Measurements from ENCODE around the gene FLT3LG.

The FLT3LG gene

DNA sequence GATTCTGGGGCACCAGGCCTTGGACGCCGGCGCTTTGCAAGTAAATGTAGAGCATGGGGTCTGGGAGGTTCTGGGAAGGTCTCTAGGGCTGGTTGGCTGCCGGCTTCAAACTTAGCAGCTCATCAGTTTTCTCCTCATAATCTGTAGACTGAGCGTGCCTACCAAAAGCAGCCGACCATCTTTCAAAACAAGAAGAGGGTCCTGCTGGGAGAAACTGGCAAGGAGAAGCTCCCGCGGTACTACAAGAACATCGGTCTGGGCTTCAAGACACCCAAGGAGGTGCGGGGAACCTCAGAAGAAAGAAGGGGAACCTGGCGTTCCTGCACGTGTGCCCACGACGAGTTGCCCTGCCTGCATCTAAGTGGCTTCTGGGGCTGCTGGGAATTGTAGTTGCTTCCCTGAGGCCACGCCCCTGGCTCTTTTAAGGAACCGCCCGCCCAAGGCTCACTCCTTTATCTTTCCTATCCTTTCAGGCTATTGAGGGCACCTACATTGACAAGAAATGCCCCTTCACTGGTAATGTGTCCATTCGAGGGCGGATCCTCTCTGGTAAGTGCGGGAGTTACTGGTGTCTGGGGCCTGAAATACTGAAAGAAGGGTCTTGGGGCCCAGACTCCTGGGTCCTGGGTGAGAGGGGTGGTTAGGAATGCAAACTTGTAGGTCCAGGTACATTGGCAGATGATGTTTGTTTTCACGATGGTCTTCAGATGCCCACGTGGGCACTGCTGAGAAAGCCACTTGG, 23.2 kb downstream of the FLT3LG start:
- POLR2A ChIA-PET: interaction anchor here (2.1 to 5.9 kb wide), 3 partner anchors 45 to 179 kb away, joined by 13 to 41 read pairs (median 18); partner anchors contain the start of genes ALDH16A1, PIH1D1, PRMT1 and SCAF1
- TF ChIP-seq L3MBTL2 (conservative IDR thresholded peaks at IDR 0.05): 0 out of 2 replicates have a peak, but pooled peaks have one; percentile 20
- TF ChIP-seq HDGF (IDR thresholded peaks at IDR 0.05; ENCODE audit: borderline replicate concordance): no peak
- CTCF ChIA-PET: interaction anchor here (0.6 to 1.5 kb wide), 2 partner anchors 39 to 49 kb away, joined by 3 read pairs; no protein-coding TSS in a partner anchor
- DNase-seq (ENCODE audit: extremely low spot score): no peak

GRCh38 chr19:49497789-49498103, 23.7 kb downstream of the FLT3LG start:
- POLR2A ChIA-PET: no interaction called here
- DNase-seq (ENCODE audit: extremely low spot score): no peak
- TF ChIP-seq FOXM1 (IDR thresholded peaks at IDR 0.05; ENCODE audit: borderline replicate concordance): no peak
- no peak for TF ChIP-seq FOXK2 (IDR thresholded peaks at IDR 0.05)
- no peak for TF ChIP-seq PKNOX1 (IDR thresholded peaks at IDR 0.05)
- no peak for TF ChIP-seq SP1 (IDR thresholded peaks at IDR 0.05)
- no peak for TF ChIP-seq LEF1 (IDR thresholded peaks at IDR 0.05; ENCODE audit: borderline replicate concordance)
- TF ChIP-seq ELF4 (IDR thresholded peaks at IDR 0.05): no peak
- TF ChIP-seq HDGF (IDR thresholded peaks at IDR 0.05; ENCODE audit: borderline replicate concordance): no peak
- no peak for TF ChIP-seq FOXA1 (IDR thresholded peaks at IDR 0.05)
- TF ChIP-seq SUZ12 (IDR thresholded peaks at IDR 0.05): no peak
- no peak for TF ChIP-seq BHLHE40 (IDR thresholded peaks at IDR 0.05; ENCODE audit: borderline replicate concordance)
- TF ChIP-seq ARNT (IDR thresholded peaks at IDR 0.05): no peak
- TF ChIP-seq TARDBP (IDR thresholded peaks at IDR 0.05): no peak
- CTCF ChIA-PET: no interaction called here

DNA sequence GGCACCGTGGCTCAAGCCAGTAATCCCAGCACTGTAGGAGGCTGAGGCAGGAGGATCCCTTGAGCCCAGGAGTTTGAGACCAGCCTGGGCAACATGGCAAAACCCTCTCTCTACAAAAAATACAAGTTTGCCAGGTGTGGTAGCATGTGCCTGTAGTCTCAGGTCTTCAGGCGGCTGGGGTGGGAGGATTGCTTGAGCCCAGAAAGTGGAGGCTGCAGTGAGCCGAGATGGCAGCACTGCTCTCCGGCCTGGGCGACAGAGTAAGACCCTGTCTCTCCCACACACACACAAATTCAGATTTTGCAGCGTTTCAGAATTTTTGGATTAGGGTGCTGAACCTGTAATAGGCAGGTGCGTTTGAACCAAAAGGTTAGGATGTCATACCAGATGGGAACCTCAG, 24.5 kb downstream of the FLT3LG start:
- no peak for DNase-seq (ENCODE audit: extremely low spot score)
- ChIA-PET POLR2A (interaction anchor here (0.5 to 1.9 kb wide), 2 partner anchors 8 to 46 kb away, joined by 3 to 4 read pairs; partner anchors contain the start of gene PIH1D1), CTCF (interaction anchor here (1.0 kb wide), 1 partner anchor 72 kb away, joined by 3 read pairs; no protein-coding TSS in a partner anchor)
- TF ChIP-seq SUZ12 (IDR thresholded peaks at IDR 0.05) (no peak), L3MBTL2 (conservative IDR thresholded peaks at IDR 0.05) (no peak), ZNF384 (IDR thresholded peaks at IDR 0.05) (no peak), BHLHE40 (IDR thresholded peaks at IDR 0.05; ENCODE audit: borderline replicate concordance) (no peak), PKNOX1 (IDR thresholded peaks at IDR 0.05) (no peak), LEF1 (IDR thresholded peaks at IDR 0.05; ENCODE audit: borderline replicate concordance) (no peak), SP1 (IDR thresholded peaks at IDR 0.05) (no peak), FOXK2 (IDR thresholded peaks at IDR 0.05) (no peak), FOXM1 (IDR thresholded peaks at IDR 0.05; ENCODE audit: borderline replicate concordance) (no peak), ELF4 (IDR thresholded peaks at IDR 0.05) (no peak), CTBP1 (IDR thresholded peaks at IDR 0.05; ENCODE audit: borderline replicate concordance) (no peak), HDGF (IDR thresholded peaks at IDR 0.05; ENCODE audit: borderline replicate concordance) (no peak), ARNT (IDR thresholded peaks at IDR 0.05) (no peak), FOXA1 (IDR thresholded peaks at IDR 0.05) (no peak), TARDBP (IDR thresholded peaks at IDR 0.05) (no peak), NFRKB (IDR thresholded peaks at IDR 0.05) (no peak)

GRCh38 chr19:49499030-49499670, 25.1 kb downstream of the FLT3LG start:
- TF ChIP-seq L3MBTL2 (conservative IDR thresholded peaks at IDR 0.05) (no peak), SP1 (IDR thresholded peaks at IDR 0.05) (no peak), HDGF (IDR thresholded peaks at IDR 0.05; ENCODE audit: borderline replicate concordance) (no peak)
- ChIA-PET CTCF (interaction anchor here (1.0 kb wide), 1 partner anchor 71 kb away, joined by 3 read pairs; no protein-coding TSS in a partner anchor), POLR2A (interaction anchor here (0.9 to 1.9 kb wide), 2 partner anchors 47 to 81 kb away, joined by 4 read pairs; partner anchors contain the start of genes NOSIP and PIH1D1)
- no peak for DNase-seq (ENCODE audit: extremely low spot score)

DNA sequence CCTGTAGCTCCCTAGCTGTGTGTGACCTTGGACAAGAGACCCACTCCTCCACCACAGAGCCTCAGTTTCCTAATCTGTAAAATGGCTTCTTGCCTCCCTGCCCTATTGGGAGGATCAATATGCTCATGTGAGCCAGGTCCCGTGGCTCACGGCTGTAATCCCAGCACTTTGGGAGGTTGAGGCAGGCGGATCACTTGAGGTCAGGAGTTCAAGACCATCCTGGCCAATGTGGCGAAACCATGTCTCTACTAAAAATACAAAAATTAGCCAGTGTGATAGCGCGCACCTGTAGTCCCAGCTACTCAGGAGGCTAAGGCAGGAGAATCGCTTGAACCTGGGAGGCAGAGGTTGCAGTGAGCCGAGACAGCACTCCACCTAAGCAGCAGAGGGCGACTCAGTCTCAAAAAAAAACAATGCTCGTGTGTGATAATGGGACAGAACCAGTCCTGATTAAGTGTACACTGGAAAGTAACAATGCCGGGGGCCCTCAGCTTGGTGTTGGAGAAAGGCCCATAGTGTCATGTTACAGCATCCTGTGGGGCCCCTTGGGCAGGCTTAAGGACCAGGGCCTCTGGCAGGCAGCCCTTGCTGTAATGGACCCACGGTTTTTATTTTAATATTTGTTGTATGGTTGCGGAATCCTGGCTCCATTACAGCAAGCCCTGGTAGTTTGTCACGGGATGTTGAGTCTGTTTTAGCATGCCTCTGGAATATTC, 29.0 kb downstream of the FLT3LG start:
- DNase-seq (ENCODE audit: extremely low spot score): peak; percentile 52
- ChIA-PET POLR2A (interaction anchor here (0.9 to 1.1 kb wide), 3 partner anchors 44 to 67 kb away, joined by 3 to 5 read pairs (median 3); no protein-coding TSS in a partner anchor), CTCF (interaction anchor here (0.6 to 5.0 kb wide), 5 partner anchors 19 to 173 kb away, joined by 3 to 56 read pairs (median 5); no protein-coding TSS in a partner anchor)
- TF ChIP-seq FOXM1 (IDR thresholded peaks at IDR 0.05; ENCODE audit: borderline replicate concordance) (no peak), CTBP1 (IDR thresholded peaks at IDR 0.05; ENCODE audit: borderline replicate concordance) (no peak), PKNOX1 (IDR thresholded peaks at IDR 0.05) (no peak), BHLHE40 (IDR thresholded peaks at IDR 0.05; ENCODE audit: borderline replicate concordance) (no peak), SP1 (IDR thresholded peaks at IDR 0.05) (no peak), TARDBP (IDR thresholded peaks at IDR 0.05) (no peak), ELF4 (IDR thresholded peaks at IDR 0.05) (no peak), HDGF (IDR thresholded peaks at IDR 0.05; ENCODE audit: borderline replicate concordance) (no peak), L3MBTL2 (conservative IDR thresholded peaks at IDR 0.05) (no peak), SUZ12 (IDR thresholded peaks at IDR 0.05) (no peak), ARNT (IDR thresholded peaks at IDR 0.05) (no peak), LEF1 (IDR thresholded peaks at IDR 0.05; ENCODE audit: borderline replicate concordance) (no peak), FOXK2 (IDR thresholded peaks at IDR 0.05) (no peak), FOXA1 (IDR thresholded peaks at IDR 0.05) (no peak), NFRKB (IDR thresholded peaks at IDR 0.05) (no peak), ZNF384 (IDR thresholded peaks at IDR 0.05) (no peak)

Measured in HEK293T (cell line).